ENCODE data around the gene TAF11L3.
"Not testable (repeated sequence)": the region's sequence is repeated elsewhere in the genome, so short reads cannot be mapped to it uniquely, and the experiment has no call there.

TAF11L3 gene

GRCh38 chr5:17518067-17518466 is at the start of gene TAF11L3:
Gene TAF11L3 (plus strand): TSS chr5:17518367.
- not testable (repeated sequence) for H3K4me3 ChIP-seq (ENCODE audit: low read length); DNase-seq (ENCODE audit: low read depth)

DNA sequence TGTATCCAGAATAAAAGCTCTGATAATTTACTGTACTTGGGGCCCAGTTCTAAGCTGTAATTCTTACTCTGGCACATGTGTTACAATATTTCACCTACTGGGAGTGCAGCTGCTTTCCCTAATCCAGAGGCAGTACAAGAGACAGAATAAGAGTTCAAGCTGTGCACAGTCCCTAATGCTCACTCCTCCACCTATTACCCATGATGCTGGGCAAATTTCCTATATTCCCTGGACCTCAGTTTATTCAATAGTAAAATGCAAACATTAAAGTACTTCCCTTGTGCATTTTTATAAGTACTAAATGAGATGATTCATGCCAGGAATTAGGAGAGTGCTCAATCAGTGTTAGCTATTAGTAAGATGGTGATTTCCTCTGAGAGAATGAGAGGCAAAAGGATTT is 48.1 kb upstream of the TAF11L3 start:
- no peak for TF ChIP-seq CTCF (conservative IDR thresholded peaks at IDR 0.05; ENCODE audit: low read length)
- DNase-seq (ENCODE audit: low read depth) = no peak

DNA sequence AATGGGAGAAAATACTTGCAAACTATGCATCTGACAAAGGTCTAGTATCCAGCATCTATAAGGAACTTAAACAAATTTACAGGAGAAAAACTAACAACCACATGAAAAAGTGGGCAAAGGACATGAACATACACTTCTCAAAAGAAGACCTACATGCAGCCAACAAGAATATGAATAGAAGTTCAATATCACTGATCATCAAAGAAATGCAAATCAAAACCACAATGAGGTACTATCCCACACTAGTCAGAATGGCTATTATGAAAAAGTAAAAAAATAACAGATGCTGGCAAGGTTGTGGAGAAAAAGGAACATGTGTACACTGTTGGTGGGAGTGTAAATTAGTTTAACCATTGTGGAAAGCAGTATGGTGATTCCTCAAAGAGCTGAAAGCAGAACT is 43.1 kb upstream of the TAF11L3 start:
- not testable (repeated sequence) for H3K4me3 ChIP-seq (ENCODE audit: low read length); DNase-seq (ENCODE audit: low read depth)

More for the DNA sequence above, 48.1 kb upstream of the TAF11L3 start:
- H3K4me3 ChIP-seq (ENCODE audit: low read length) = no peak overlapping the region

- no peak for TF ChIP-seq CTCF (conservative IDR thresholded peaks at IDR 0.05; ENCODE audit: low read length)
- no peak overlapping the region for H3K4me3 ChIP-seq (ENCODE audit: low read length)
- no peak for DNase-seq (ENCODE audit: low read depth)
Measured at GRCh38 chr5:17477043-17477442, 41.1 kb upstream of the TAF11L3 start.

GRCh38 chr5:17477573-17478265 is 40.4 kb upstream of the TAF11L3 start:
- DNase-seq (ENCODE audit: low read depth) = no peak
- no peak for TF ChIP-seq CTCF (conservative IDR thresholded peaks at IDR 0.05; ENCODE audit: low read length)
- no peak overlapping the region for H3K4me3 ChIP-seq (ENCODE audit: low read length)

DNA sequence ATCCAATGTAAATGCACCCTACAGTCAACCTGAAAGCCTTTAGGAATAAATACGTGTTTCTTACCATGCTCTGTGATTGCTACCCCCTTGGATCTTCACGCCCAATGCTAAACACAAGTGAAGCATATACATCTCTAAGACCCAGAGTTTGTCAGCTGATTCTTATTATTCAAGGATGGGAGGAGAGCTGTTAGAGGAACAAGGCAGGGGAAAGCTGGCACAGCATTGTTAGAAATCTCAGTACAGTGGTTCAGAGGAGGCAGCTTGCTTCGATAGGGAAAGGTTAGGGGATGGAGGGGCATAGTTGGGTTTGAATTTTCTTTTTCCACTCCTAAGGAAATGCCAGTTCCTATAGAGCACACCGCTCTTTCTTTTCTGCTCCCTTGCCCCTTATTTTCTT is 36.8 kb upstream of the TAF11L3 start:
- no peak for TF ChIP-seq CTCF (conservative IDR thresholded peaks at IDR 0.05; ENCODE audit: low read length)
- DNase-seq (ENCODE audit: low read depth) = no peak
- no peak overlapping the region for H3K4me3 ChIP-seq (ENCODE audit: low read length)

GRCh38 chr5:17482790-17483189 is 35.4 kb upstream of the TAF11L3 start:
- H3K4me3 ChIP-seq (ENCODE audit: low read length) = no peak overlapping the region
- no peak for TF ChIP-seq CTCF (conservative IDR thresholded peaks at IDR 0.05; ENCODE audit: low read length)
- DNase-seq (ENCODE audit: low read depth) = no peak

DNA sequence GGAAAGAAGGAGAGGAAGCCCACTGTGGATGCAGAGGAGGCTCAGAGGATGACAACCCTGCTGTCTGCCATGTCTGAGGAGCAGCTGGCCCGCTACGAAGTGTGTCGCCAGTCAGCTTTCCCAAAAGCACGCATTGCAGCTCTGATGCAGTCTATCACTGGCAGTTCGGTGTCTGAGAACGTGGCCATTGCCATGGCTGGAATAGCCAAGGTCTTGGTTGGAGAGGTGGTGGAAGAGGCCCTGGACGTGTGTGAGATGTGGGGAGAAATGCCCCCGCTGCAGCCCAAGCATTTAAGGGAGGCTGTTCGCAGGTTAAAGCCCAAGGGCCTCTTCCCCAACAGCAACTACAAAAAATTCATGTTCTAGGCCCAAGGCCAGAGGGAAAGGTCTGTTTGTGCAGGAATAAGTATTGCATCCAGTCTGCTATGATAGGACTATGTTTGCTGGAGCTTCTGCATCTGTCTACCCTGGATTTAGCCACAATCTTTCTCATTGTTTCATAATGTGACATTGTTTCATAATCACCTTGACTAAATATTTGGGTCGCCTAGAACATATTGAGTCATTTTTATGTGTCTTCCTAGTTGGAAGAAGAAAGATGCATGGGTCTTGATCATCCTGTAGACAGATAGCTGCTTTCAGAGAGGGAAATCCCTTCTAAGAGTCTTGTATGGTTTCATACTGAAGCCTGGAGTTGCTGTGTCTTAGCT is 31.5 kb upstream of the TAF11L3 start:
- not testable (repeated sequence) for DNase-seq (ENCODE audit: low read depth); H3K4me3 ChIP-seq (ENCODE audit: low read length)
